Activated naive CD4-positive, alpha-beta T cell treated with anti-CD3 and anti-CD28 coated beads, Interleukin-2, amount 10 ng/mL, durations not matched to agents 7 days and 5 days (primary cell): ENCODE data around the gene SLA2.
A peak's percentile ranks its signal among the peaks of the same experiment; 100 is the strongest.

ENCODE experiments used
- CTCF ChIA-PET: fragments of 350-600 bp; sonication (Branson Sonifier 250); formaldehyde crosslinking; loops from one replicate; lab custom pipeline; 2021; ENCODE audit warnings: antibody characterized with exemption; lab: Charles Lee
- DNase-seq: peaks from one replicate; pipeline ENCODE4 v3.0.0-alpha.2; 2020
- H3K27ac Mint-ChIP-seq: one replicate; pipeline ENCODE4 v1.8.0; 2021; ENCODE audit warnings: mild to moderate bottlenecking, moderate library complexity, mixed read lengths
- H3K27me3 Mint-ChIP-seq: one replicate; pipeline ENCODE4 v1.8.0; 2021; ENCODE audit warnings: mild to moderate bottlenecking, mixed read lengths
- H3K36me3 Mint-ChIP-seq: one replicate; pipeline ENCODE4 v1.8.0; 2021; ENCODE audit warnings: mixed read lengths
- H3K4me1 Mint-ChIP-seq: one replicate; pipeline ENCODE4 v1.8.0; 2021; ENCODE audit warnings: mixed read lengths
- H3K4me3 Mint-ChIP-seq: one replicate; pipeline ENCODE4 v1.8.0; 2021; ENCODE audit warnings: mild to moderate bottlenecking, moderate library complexity, mixed read lengths
- H3K9me3 Mint-ChIP-seq: one replicate; pipeline ENCODE4 v1.8.0; 2021; ENCODE audit warnings: mixed read lengths

SLA2 gene

GRCh38 chr20:36663031-36663430 is 17.0 kb upstream of the SLA2 start:
- Mint-ChIP-seq H3K27ac (no peak overlapping the region), H3K4me1 (peaks cover 20% of the 10 kb centered on the region), H3K36me3 (peaks cover 30% of the 10 kb centered on the region), H3K4me3 (no peak overlapping the region), H3K27me3 (no peaks in the 10 kb centered on the region), H3K9me3 (no peaks in the 10 kb centered on the region)
- CTCF ChIA-PET: no interaction called here
- no peak for DNase-seq

- H3K4me3 Mint-ChIP-seq: peak overlapping the region; percentile 62
- H3K9me3 Mint-ChIP-seq: no peaks in the 10 kb centered on the region
- H3K27me3 Mint-ChIP-seq: no peaks in the 10 kb centered on the region
- CTCF ChIA-PET: interaction anchor here (0.7 to 1.1 kb wide), 2 partner anchors 12 to 655 kb away, joined by 3 read pairs; partner anchors contain the start of gene SLA2
- H3K27ac Mint-ChIP-seq: peak overlapping the region; percentile 92
- H3K4me1 Mint-ChIP-seq: peaks cover 31% of the 10 kb centered on the region
- DNase-seq: peak; percentile 53
- H3K36me3 Mint-ChIP-seq: peaks cover 31% of the 10 kb centered on the region
Observed at GRCh38 chr20:36658300-36658699, 12.3 kb upstream of the SLA2 start.

GRCh38 chr20:36656733-36657132 is 10.7 kb upstream of the SLA2 start:
- Mint-ChIP-seq H3K27ac (no peak overlapping the region), H3K27me3 (no peaks in the 10 kb centered on the region), H3K4me3 (no peak overlapping the region), H3K4me1 (peaks cover 31% of the 10 kb centered on the region), H3K9me3 (no peaks in the 10 kb centered on the region), H3K36me3 (peaks cover 37% of the 10 kb centered on the region)
- CTCF ChIA-PET: no interaction called here
- DNase-seq: no peak

- no peaks in the 10 kb centered on the region for H3K9me3 Mint-ChIP-seq
- H3K27me3 Mint-ChIP-seq: no peaks in the 10 kb centered on the region
- peaks cover 24% of the 10 kb centered on the region for H3K4me1 Mint-ChIP-seq
- no peak overlapping the region for H3K27ac Mint-ChIP-seq
- no peak for DNase-seq
- H3K36me3 Mint-ChIP-seq: peaks cover 30% of the 10 kb centered on the region
- CTCF ChIA-PET: interaction anchor here (1.2 kb wide), 1 partner anchor 9 kb away, joined by 4 read pairs; the partner anchor contains the start of gene SLA2
- H3K4me3 Mint-ChIP-seq: no peak overlapping the region
Observed at GRCh38 chr20:36655004-36655403, 9.0 kb upstream of the SLA2 start.

GRCh38 chr20:36654506-36654905 is 8.5 kb upstream of the SLA2 start:
- Mint-ChIP-seq H3K27me3 (no peaks in the 10 kb centered on the region), H3K4me3 (no peak overlapping the region), H3K36me3 (peaks cover 29% of the 10 kb centered on the region), H3K27ac (no peak overlapping the region), H3K9me3 (no peaks in the 10 kb centered on the region), H3K4me1 (peaks cover 24% of the 10 kb centered on the region)
- DNase-seq: no peak
- CTCF ChIA-PET: interaction anchor here (1.2 kb wide), 1 partner anchor 8 kb away, joined by 4 read pairs; the partner anchor contains the start of gene SLA2

GRCh38 chr20:36653456-36653855 is 7.5 kb upstream of the SLA2 start:
- peaks cover 27% of the 10 kb centered on the region for H3K36me3 Mint-ChIP-seq
- H3K9me3 Mint-ChIP-seq: no peaks in the 10 kb centered on the region
- H3K4me1 Mint-ChIP-seq: peaks cover 16% of the 10 kb centered on the region
- H3K27ac Mint-ChIP-seq: no peak overlapping the region
- H3K4me3 Mint-ChIP-seq: no peak overlapping the region
- CTCF ChIA-PET: interaction anchor here (1.1 kb wide), 1 partner anchor 12 kb away, joined by 3 read pairs; no protein-coding TSS in a partner anchor
- DNase-seq: no peak
- no peaks in the 10 kb centered on the region for H3K27me3 Mint-ChIP-seq

GRCh38 chr20:36647196-36648121 is 1.5 kb upstream of the SLA2 start:
- no peaks in the 10 kb centered on the region for H3K27me3 Mint-ChIP-seq
- peaks cover 32% of the 10 kb centered on the region for H3K36me3 Mint-ChIP-seq
- H3K9me3 Mint-ChIP-seq: no peaks in the 10 kb centered on the region
- peaks cover 41% of the 10 kb centered on the region for H3K4me1 Mint-ChIP-seq
- DNase-seq: no peak
- peak overlapping the region; percentile 69 for H3K27ac Mint-ChIP-seq
- CTCF ChIA-PET: interaction anchor here (0.7 kb wide), 1 partner anchor 12 kb away, joined by 3 read pairs; no protein-coding TSS in a partner anchor
- H3K4me3 Mint-ChIP-seq: peak overlapping the region; percentile 52

- DNase-seq: no peak
- CTCF ChIA-PET: interaction anchor here (0.9 to 2.0 kb wide), 4 partner anchors 9 to 37 kb away, joined by 3 to 21 read pairs (median 4); no protein-coding TSS in a partner anchor
- Mint-ChIP-seq H3K36me3 (peaks cover 36% of the 10 kb centered on the region), H3K4me1 (peaks cover 48% of the 10 kb centered on the region), H3K27ac (peak overlapping the region; percentile 97), H3K27me3 (no peaks in the 10 kb centered on the region), H3K4me3 (peak overlapping the region; percentile 96), H3K9me3 (no peaks in the 10 kb centered on the region)
Observed at GRCh38 chr20:36646678-36647077, 682 bp upstream of the SLA2 start.

- Mint-ChIP-seq H3K9me3 (no peaks in the 10 kb centered on the region), H3K36me3 (peaks cover 42% of the 10 kb centered on the region), H3K27me3 (no peaks in the 10 kb centered on the region), H3K4me1 (peaks cover 56% of the 10 kb centered on the region), H3K27ac (peak overlapping the region; percentile 97), H3K4me3 (peak overlapping the region; percentile 96)
- no peak for DNase-seq
- CTCF ChIA-PET: interaction anchor here (1.0 to 2.0 kb wide), 7 partner anchors 10 to 237 kb away, joined by 3 to 21 read pairs (median 4); no protein-coding TSS in a partner anchor
Observed at GRCh38 chr20:36645353-36645752, 643 bp downstream of the SLA2 start.

GRCh38 chr20:36644706-36645095 is 1.3 kb downstream of the SLA2 start:
- H3K9me3 Mint-ChIP-seq: no peaks in the 10 kb centered on the region
- CTCF ChIA-PET: interaction anchor here (0.8 to 2.8 kb wide), 7 partner anchors 15 to 237 kb away, joined by 3 to 17 read pairs (median 4); partner anchors contain the start of gene RAB5IF
- peak overlapping the region; percentile 97 for H3K27ac Mint-ChIP-seq
- peaks cover 56% of the 10 kb centered on the region for H3K4me1 Mint-ChIP-seq
- peaks cover 44% of the 10 kb centered on the region for H3K36me3 Mint-ChIP-seq
- H3K27me3 Mint-ChIP-seq: no peaks in the 10 kb centered on the region
- H3K4me3 Mint-ChIP-seq: peak overlapping the region; percentile 96
- DNase-seq: peak; percentile 40

GRCh38 chr20:36644032-36644705 is 1.8 kb downstream of the SLA2 start:
- H3K4me1 Mint-ChIP-seq: peaks cover 56% of the 10 kb centered on the region

GRCh38 chr20:36642136-36642535 is 3.9 kb downstream of the SLA2 start:
- Mint-ChIP-seq H3K9me3 (no peaks in the 10 kb centered on the region), H3K4me1 (peaks cover 55% of the 10 kb centered on the region), H3K4me3 (peak overlapping the region; percentile 28), H3K27me3 (no peaks in the 10 kb centered on the region), H3K27ac (peak overlapping the region; percentile 78), H3K36me3 (peaks cover 60% of the 10 kb centered on the region)
- CTCF ChIA-PET: interaction anchor here (1.7 to 2.8 kb wide), 3 partner anchors 8 to 36 kb away, joined by 4 to 17 read pairs (median 11); partner anchors contain the start of gene RAB5IF
- no peak for DNase-seq

More at GRCh38 chr20:36644032-36644705, 1.8 kb downstream of the SLA2 start:
- peak overlapping the region; percentile 96 for H3K4me3 Mint-ChIP-seq
- peak overlapping the region; percentile 97 for H3K27ac Mint-ChIP-seq
- CTCF ChIA-PET: interaction anchor here (0.5 to 2.8 kb wide), 10 partner anchors 14 to 238 kb away, joined by 3 to 17 read pairs (median 4); partner anchors contain the start of gene RAB5IF
- H3K27me3 Mint-ChIP-seq: no peaks in the 10 kb centered on the region
- peak; percentile 73 for DNase-seq
- peaks cover 46% of the 10 kb centered on the region for H3K36me3 Mint-ChIP-seq
- no peaks in the 10 kb centered on the region for H3K9me3 Mint-ChIP-seq

- DNase-seq: no peak
- Mint-ChIP-seq H3K4me3 (no peak overlapping the region), H3K9me3 (no peaks in the 10 kb centered on the region), H3K27me3 (no peaks in the 10 kb centered on the region), H3K27ac (peak overlapping the region; percentile 81), H3K36me3 (peaks cover 62% of the 10 kb centered on the region), H3K4me1 (peaks cover 48% of the 10 kb centered on the region)
- CTCF ChIA-PET: no interaction called here
Observed at GRCh38 chr20:36641506-36641843, 4.5 kb downstream of the SLA2 start.
